HFFc6 (cell line): Measurements from ENCODE around the gene RFC2. TPM values are rescaled to one million over a fixed set of nuclear protein-coding genes. Genes with fewer than 3 reads are reported as not detected.

Source experiments
- DNase-seq: peaks from one replicate; pipeline ENCODE4 v3.0.0-alpha.2; 2018
- H3K27ac Mint-ChIP-seq: 2 replicates; pipeline ENCODE4 v1.8.0; 2020; ENCODE audit warnings: mild to moderate bottlenecking, mixed read lengths
- H3K27me3 Mint-ChIP-seq: 2 replicates; pipeline ENCODE4 v1.8.0; 2021; ENCODE audit warnings: mild to moderate bottlenecking, moderate library complexity, mixed read lengths; ENCODE audit not compliant: insufficient read depth
- H3K36me3 Mint-ChIP-seq: 2 replicates; pipeline ENCODE4 v1.8.0; 2021; ENCODE audit warnings: low read depth, mixed read lengths
- H3K4me1 Mint-ChIP-seq: 2 replicates; pipeline ENCODE4 v1.8.0; 2020; ENCODE audit warnings: low read depth, mixed read lengths
- H3K4me3 Mint-ChIP-seq: 2 replicates; pipeline ENCODE4 v1.8.0; 2020; ENCODE audit warnings: mild to moderate bottlenecking, moderate library complexity, mixed read lengths
- H3K9me3 Mint-ChIP-seq: 2 replicates; pipeline ENCODE4 v1.8.0; 2020; ENCODE audit warnings: mild to moderate bottlenecking, mixed read lengths
- total RNA-seq, 6 experiments: library from RNA; stranded (reverse); fragmentation: NEBNext Ultra II Directional; extraction: Animal tissue kit (Norgen Biotek cat#: 25700); gene quantifications; 2 replicates in 1 of 6; 3 replicates in 5 of 6; pipeline ENCODE4 v1.2.3, GENCODE V29; 2021
- TF ChIP-seq, protein P1 (sequence below): fragments of 200-600 bp; sonication (generic); IDR thresholded peaks from 2 replicates; pipeline ENCODE4 v1.5.0; 2021; ENCODE audit warnings: antibody characterized with exemption, mild to moderate bottlenecking

Gene RFC2
- total RNA-seq, 6 experiments from 2014 or later, result 16.8 to 37.7 (median 34.0) TPM

DNA sequence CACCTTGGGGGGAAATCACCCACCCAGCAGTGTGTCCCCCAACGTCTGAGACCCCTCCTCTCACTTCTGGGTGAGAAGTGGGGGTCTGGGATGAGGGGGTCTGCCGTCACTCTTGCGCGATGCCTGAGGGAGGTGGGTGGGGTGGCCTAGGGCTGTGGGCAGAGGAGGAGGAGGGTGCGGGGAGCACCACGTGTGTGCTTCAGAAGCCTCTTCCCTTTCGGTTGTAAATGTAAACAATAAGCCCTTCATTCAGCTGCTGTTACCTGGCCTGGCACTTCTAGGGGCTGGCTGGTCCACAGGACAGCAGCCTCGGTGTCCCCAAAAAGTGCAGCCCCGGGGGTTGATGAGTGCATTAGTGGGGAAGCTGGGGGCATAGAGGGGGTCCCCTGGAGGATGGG lies 36.4 kb upstream of the RFC2 start:
- peaks cover 53% of the 10 kb centered on the region for H3K4me1 Mint-ChIP-seq
- TF ChIP-seq, protein P1, sequence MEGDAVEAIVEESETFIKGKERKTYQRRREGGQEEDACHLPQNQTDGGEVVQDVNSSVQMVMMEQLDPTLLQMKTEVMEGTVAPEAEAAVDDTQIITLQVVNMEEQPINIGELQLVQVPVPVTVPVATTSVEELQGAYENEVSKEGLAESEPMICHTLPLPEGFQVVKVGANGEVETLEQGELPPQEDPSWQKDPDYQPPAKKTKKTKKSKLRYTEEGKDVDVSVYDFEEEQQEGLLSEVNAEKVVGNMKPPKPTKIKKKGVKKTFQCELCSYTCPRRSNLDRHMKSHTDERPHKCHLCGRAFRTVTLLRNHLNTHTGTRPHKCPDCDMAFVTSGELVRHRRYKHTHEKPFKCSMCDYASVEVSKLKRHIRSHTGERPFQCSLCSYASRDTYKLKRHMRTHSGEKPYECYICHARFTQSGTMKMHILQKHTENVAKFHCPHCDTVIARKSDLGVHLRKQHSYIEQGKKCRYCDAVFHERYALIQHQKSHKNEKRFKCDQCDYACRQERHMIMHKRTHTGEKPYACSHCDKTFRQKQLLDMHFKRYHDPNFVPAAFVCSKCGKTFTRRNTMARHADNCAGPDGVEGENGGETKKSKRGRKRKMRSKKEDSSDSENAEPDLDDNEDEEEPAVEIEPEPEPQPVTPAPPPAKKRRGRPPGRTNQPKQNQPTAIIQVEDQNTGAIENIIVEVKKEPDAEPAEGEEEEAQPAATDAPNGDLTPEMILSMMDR, result no peak
- no peak for DNase-seq
- H3K4me3 Mint-ChIP-seq, result peak overlapping the region; percentile 86
- H3K27ac Mint-ChIP-seq, result no peak overlapping the region; the same call in 1 of the 2 replicates
- H3K36me3 Mint-ChIP-seq, result peaks cover 4% of the 10 kb centered on the region; the same call in 1 of the 2 replicates
- H3K9me3 Mint-ChIP-seq, result no peaks in the 10 kb centered on the region
- H3K27me3 Mint-ChIP-seq, result no peaks in the 10 kb centered on the region

DNA sequence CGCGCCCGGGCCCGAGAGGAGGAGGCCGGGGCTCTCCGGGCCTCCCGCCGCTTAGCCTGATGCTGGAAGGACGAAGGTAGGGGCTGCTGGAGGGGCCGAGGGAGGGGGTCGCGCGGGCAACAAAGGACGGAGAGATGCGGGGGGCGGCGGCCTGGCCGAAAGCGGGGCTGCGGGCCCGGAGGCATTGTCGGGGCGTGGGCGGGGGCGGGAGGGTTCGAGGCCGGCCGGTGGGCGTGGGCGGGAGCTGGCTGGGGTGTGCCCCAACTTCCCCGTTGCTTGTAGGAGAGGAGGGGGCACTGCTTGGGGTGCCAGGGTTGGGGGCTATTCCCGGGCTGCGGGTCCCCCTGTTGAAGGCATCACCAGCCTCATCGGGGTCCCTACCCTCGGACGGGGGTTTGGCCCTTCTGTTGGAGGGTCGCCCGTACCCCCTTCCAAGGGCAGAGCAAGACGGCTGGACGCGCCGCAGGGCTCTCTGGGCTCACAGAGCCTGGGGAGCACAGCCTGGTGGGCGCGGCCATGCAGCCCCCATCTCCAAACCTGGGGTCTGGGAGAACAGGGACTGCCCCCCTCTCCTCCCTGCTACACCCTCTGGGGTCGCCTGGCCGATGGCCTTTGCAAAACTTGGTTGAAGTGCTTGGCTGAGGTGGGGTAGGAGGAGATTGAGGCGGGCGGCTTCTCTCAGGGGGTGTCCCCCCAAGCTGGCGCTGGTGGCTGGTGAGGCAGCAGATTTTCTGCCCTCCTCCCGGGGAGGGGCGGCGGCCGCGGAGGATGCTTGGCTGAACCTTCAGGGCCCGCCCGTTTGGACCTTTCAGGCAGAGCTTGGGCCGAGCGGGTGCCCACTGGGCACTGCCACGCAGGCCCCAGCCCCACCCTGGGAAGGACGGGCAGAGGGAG lies 35.7 kb upstream of the RFC2 start:
- DNase-seq, result no peak
- Mint-ChIP-seq H3K36me3 (no peaks in the 10 kb centered on the region), H3K27ac (peak overlapping the region; percentile 51; the same call in 1 of the 2 replicates), H3K4me3 (peak overlapping the region; percentile 86), H3K9me3 (no peaks in the 10 kb centered on the region), H3K4me1 (peaks cover 52% of the 10 kb centered on the region), H3K27me3 (no peaks in the 10 kb centered on the region)
- TF ChIP-seq, protein P1, result no peak; the same call in 1 of the 2 replicates

DNA sequence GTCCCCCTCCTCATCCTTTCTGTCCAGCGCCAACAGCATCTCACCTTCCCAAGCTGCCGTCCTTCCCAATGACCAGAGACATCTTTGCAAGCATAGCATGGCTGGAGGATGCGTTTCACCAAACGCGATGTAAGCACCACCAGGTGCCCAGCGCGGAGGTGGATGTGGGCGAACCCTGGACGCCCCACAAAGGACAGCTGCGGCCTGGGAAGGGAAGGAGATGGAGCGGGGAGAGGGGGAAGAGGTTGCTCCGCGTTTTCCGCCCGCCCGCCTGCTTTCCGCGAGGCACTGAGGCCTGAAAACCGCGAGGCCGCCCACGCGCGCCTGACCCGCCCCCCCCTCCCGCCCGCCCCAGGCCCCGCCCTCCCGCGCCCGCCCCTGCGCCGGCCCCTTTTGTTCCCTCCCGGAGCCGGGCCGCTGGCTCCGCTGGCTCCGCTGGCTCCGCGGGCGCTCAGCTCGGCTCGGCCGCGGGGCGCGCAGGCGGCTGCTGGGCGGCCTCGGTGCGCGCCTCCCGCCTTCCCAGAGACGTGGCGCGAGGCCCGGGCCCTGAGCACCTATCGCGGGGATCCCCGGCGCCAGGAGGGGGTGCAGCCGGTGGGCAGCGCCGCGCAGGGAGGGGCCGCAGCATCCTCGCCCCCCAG lies 34.9 kb upstream of the RFC2 start, which contains the start of gene CLIP2:
TSS of gene CLIP2 (plus strand) at position 390 of the 641 bp plus-strand sequence. CDS start 28,140 bp downstream, outside the sequence.
- Mint-ChIP-seq H3K9me3 (no peaks in the 10 kb centered on the region), H3K36me3 (no peaks in the 10 kb centered on the region), H3K4me1 (peaks cover 44% of the 10 kb centered on the region), H3K27me3 (no peaks in the 10 kb centered on the region), H3K4me3 (peak within 1 kb of the TSS; percentile 86), H3K27ac (peak within 1 kb of the TSS; percentile 85)
- DNase-seq, result peak; percentile 59
- TF ChIP-seq, protein P1, result no peak

GRCh38 chr7:74288034-74288881 lies 34.1 kb upstream of the RFC2 start:
- Mint-ChIP-seq H3K36me3 (no peaks in the 10 kb centered on the region), H3K27me3 (no peaks in the 10 kb centered on the region), H3K9me3 (no peaks in the 10 kb centered on the region), H3K4me3 (peak overlapping the region; percentile 85), H3K4me1 (peaks cover 36% of the 10 kb centered on the region), H3K27ac (peak overlapping the region; percentile 85)
- TF ChIP-seq, protein P1, result no peak
- no peak for DNase-seq

DNA sequence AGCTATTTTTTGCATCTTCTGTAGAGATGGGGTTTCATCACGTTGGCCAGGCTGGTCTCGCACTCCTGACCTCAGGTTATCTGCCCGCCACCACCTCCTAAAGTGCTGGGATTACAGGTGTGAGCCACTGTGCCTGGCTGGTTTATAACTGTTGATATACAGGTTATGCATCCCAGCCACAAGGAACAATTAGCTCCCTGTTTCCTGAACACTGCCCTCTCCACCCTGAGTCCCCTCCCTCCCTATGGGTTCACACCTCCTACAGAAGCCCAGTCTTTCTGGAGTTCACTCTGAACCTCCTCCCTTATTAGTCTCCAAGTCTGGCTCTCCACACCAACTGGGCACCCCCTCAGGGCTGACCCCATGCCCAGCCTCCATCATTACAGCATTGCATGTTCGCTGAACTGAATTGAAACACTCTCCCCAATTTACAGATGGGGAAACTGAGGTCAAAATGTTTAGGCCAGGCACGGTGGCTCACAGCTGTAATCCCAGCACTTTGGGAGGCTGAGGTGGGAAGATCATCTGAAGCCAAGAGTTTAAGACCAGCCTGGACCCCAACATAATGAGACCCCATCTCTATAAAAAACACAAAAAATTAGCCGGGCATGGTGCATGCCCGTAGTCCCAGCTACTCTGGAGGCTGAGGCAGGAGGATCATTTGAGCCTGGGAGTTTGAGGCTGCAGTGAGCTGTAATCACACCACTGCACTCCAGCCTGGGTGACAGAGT lies 33.3 kb upstream of the RFC2 start:
- Mint-ChIP-seq H3K4me3 (no peak overlapping the region), H3K36me3 (no peaks in the 10 kb centered on the region), H3K27ac (no peak overlapping the region), H3K4me1 (peaks cover 28% of the 10 kb centered on the region), H3K9me3 (no peaks in the 10 kb centered on the region), H3K27me3 (no peaks in the 10 kb centered on the region)
- no peak for DNase-seq
- TF ChIP-seq, protein P1, result no peak
